Endothelial cell of umbilical vein (primary cell): ENCODE measurements around the gene SPPL3. TPM values are rescaled to one million over a fixed set of nuclear protein-coding genes. Genes with fewer than 3 reads are reported as not detected.

Experiments
- BruUV-seq: library from RNA; stranded (reverse); fragments of 400-500 nt; replicated peaks from 2 replicates; lab custom pipeline; 2021; lab: Mats Ljungman, UMichigan
- CTCF ChIA-PET: fragments of 300-600, 350-600 bp; sonication (Branson Sonifier 250); formaldehyde crosslinking; loops from one replicate; lab custom pipeline; 2021; ENCODE audit warnings: antibody characterized with exemption, inconsistent platforms; lab: Charles Lee
- POLR2A ChIA-PET: fragments of 300-600, 350-600 bp; sonication (Branson Sonifier 250); formaldehyde crosslinking; loops from one replicate; lab custom pipeline; 2021; ENCODE audit warnings: antibody characterized with exemption, inconsistent platforms; lab: Charles Lee
- DNase-seq: peaks from one replicate; pipeline ENCODE4 v3.0.0-alpha.2; 2011; ENCODE audit warnings: low read depth, low spot score
- FAIRE-seq: peaks from 2 replicates; lab custom pipeline; 2011; peaks lifted over from hg19 to GRCh38; lab: Jason Lieb, UNC
- H2AFZ ChIP-seq: 2 replicates; pipeline ENCODE4 v1.6.0; 2012; ENCODE audit warnings: low read depth, low read length, control low read depth, inconsistent platforms
- H3K27ac ChIP-seq: 2 replicates; pipeline ENCODE4 v1.5.1; 2011; ENCODE audit warnings: low read depth, mild to moderate bottlenecking, control low read depth, low read length, moderate library complexity; ENCODE audit not compliant: insufficient read depth
- H3K27me3 ChIP-seq, 2 experiments: 2 replicates each; pipeline versions ENCODE4 v1.6.0 to v1.6.1; 2011; ENCODE audit warnings: low read length in 2 of 2, mixed read lengths in 1 of 2; ENCODE audit not compliant: control insufficient read depth in 2 of 2, insufficient read depth in 2 of 2
- H3K36me3 ChIP-seq, 2 experiments: 2 replicates in 1 of 2; 3 replicates in 1 of 2; pipeline ENCODE4 v1.5.1; 2011; ENCODE audit warnings: low read length in 2 of 2, mild to moderate bottlenecking in 1 of 2, moderate library complexity in 1 of 2; ENCODE audit not compliant: control insufficient read depth in 2 of 2, insufficient read depth in 2 of 2; ENCODE audit errors: extremely low read depth in 1 of 2
- H3K4me1 ChIP-seq: 3 replicates; pipeline ENCODE4 v1.5.1; 2011; ENCODE audit warnings: mild to moderate bottlenecking, low read length; ENCODE audit not compliant: control insufficient read depth, insufficient read depth; ENCODE audit errors: extremely low read depth
- H3K4me2 ChIP-seq: 2 replicates; pipeline ENCODE4 v1.6.1; 2011; ENCODE audit warnings: low read length, control low read depth, mixed read lengths; ENCODE audit not compliant: insufficient read depth
- H3K4me3 ChIP-seq, 3 experiments: fragments of 200-600 bp in 1 of 3; sonication (generic), shearing (Covaris generic) in 1 of 3; replicated peaks in 1 of 3; 2 replicates each; pipeline ENCODE4 v1.5.1; 2011 to 2016; ENCODE audit warnings: control low read depth in 3 of 3, low read length in 3 of 3, mild to moderate bottlenecking in 2 of 3, inconsistent platforms in 1 of 3, low read depth in 1 of 3, moderate library complexity in 1 of 3; ENCODE audit not compliant: insufficient read depth in 1 of 3
- H3K79me2 ChIP-seq: 2 replicates; pipeline ENCODE4 v1.6.0; 2012; ENCODE audit warnings: low read length, inconsistent platforms; ENCODE audit not compliant: control insufficient read depth, insufficient read depth
- H3K9ac ChIP-seq: replicated peaks from 2 replicates; pipeline ENCODE3; 2011; ENCODE audit warnings: low read length, control low read depth; ENCODE audit not compliant: insufficient read depth; ENCODE audit errors: extremely low read depth
- H3K9me1 ChIP-seq: replicated peaks from 3 replicates; pipeline ENCODE4 v1.6.0; 2011; ENCODE audit warnings: mild to moderate bottlenecking, low read length; ENCODE audit not compliant: control insufficient read depth, insufficient read depth; ENCODE audit errors: extremely low read depth
- H3K9me3 ChIP-seq: replicated peaks from 2 replicates; pipeline ENCODE4 v1.5.1; 2012; ENCODE audit warnings: low read length, inconsistent platforms; ENCODE audit not compliant: control insufficient read depth, insufficient read depth
- H4K20me1 ChIP-seq: replicated peaks from 2 replicates; pipeline ENCODE3; 2011; ENCODE audit warnings: mild to moderate bottlenecking, low read length; ENCODE audit not compliant: control insufficient read depth, insufficient read depth; ENCODE audit errors: extremely low read depth
- EZH2 ChIP-seq: IDR thresholded peaks from 2 replicates; pipeline ENCODE4 v1.6.1; 2012; ENCODE audit warnings: borderline replicate concordance, low read depth, mild to moderate bottlenecking, moderate library complexity, low read length, inconsistent platforms; ENCODE audit not compliant: severe bottlenecking
- FOS ChIP-seq: IDR thresholded peaks from 2 replicates; pipeline ENCODE4 v1.6.1; 2011; ENCODE audit warnings: mild to moderate bottlenecking, low read length, moderate library complexity, borderline replicate concordance; ENCODE audit not compliant: insufficient read depth
- GATA2 ChIP-seq: IDR thresholded peaks from 2 replicates; pipeline ENCODE4 v1.7.0; 2011; ENCODE audit warnings: low read depth, mild to moderate bottlenecking, moderate library complexity, mixed read lengths, low read length; ENCODE audit not compliant: insufficient read length, insufficient read depth
- JUN ChIP-seq: IDR thresholded peaks from 2 replicates; pipeline ENCODE4 v1.6.1; 2011; ENCODE audit warnings: borderline replicate concordance, low read depth; ENCODE audit not compliant: insufficient read length, insufficient read depth
- MYC ChIP-seq: IDR thresholded peaks from one replicate; pipeline ENCODE4 v1.6.1; 2011; ENCODE audit warnings: mild to moderate bottlenecking, low read depth, low read length
- POLR2A ChIP-seq: IDR thresholded peaks from 2 replicates; pipeline ENCODE4 v1.6.1; 2012; ENCODE audit warnings: low read depth, mild to moderate bottlenecking, control low read depth, low read length
- POLR2AphosphoS5 ChIP-seq: IDR thresholded peaks from 2 replicates; pipeline ENCODE4 v1.6.1; 2012; ENCODE audit warnings: low read depth, mild to moderate bottlenecking, control low read depth, low read length, moderate library complexity; ENCODE audit not compliant: insufficient read depth
- dilution Hi-C: fragments of 300-500 bp; cut with MboI; formaldehyde crosslinking; loops from one replicate; pipeline ENCODE4 v1.15.0; 2019; ENCODE audit warnings: low sequenced_read_pairs; ENCODE audit not compliant: extremely low pct_ligation_motif_present
- intact Hi-C: fragments of 100-400 bp; cut with micrococcal nuclease; formaldehyde crosslinking; loops from one replicate; pipeline ENCODE4 v1.10.0; 2022
- polyA plus RNA-seq, 4 experiments: library from polyadenylated mRNA; depleted of rRNA in 3 of 4; stranded (reverse) in 3 of 4; unstranded in 1 of 4; fragments of >200 nt; gene quantifications; 2 replicates each; pipeline versions ENCODE4 v1.2.1 to v1.2.3, GENCODE V29; 2011 to 2012; ENCODE audit warnings: missing spikeins in 1 of 4
- total RNA-seq: library from RNA; stranded (reverse); gene quantifications from 2 replicates; pipeline ENCODE4 v1.2.3, GENCODE V29; 2021
- TF ChIP-seq, protein P1 (sequence below): IDR thresholded peaks from 2 replicates; pipeline ENCODE4 v1.6.1; 2011; ENCODE audit not compliant: insufficient read depth, insufficient read length
- TF ChIP-seq, protein P2 (sequence below), 2 donors: IDR thresholded peaks; 1 replicate in 1 of 2; 2 replicates in 1 of 2; pipeline ENCODE4 v1.5.1; 2011; ENCODE audit warnings: low read length in 2 of 2, mild to moderate bottlenecking in 2 of 2, moderate library complexity in 2 of 2, control low read depth in 1 of 2, inconsistent platforms in 1 of 2, low read depth in 1 of 2; ENCODE audit not compliant: insufficient read depth in 1 of 2; ENCODE audit errors: extremely low read depth in 1 of 2

SPPL3 gene
- total and polyA plus RNA-seq, 2 donors (not counting 3 experiments of a cell fraction or from before 2014, with no cell fraction given): 30.6 to 53.0 TPM

DNA sequence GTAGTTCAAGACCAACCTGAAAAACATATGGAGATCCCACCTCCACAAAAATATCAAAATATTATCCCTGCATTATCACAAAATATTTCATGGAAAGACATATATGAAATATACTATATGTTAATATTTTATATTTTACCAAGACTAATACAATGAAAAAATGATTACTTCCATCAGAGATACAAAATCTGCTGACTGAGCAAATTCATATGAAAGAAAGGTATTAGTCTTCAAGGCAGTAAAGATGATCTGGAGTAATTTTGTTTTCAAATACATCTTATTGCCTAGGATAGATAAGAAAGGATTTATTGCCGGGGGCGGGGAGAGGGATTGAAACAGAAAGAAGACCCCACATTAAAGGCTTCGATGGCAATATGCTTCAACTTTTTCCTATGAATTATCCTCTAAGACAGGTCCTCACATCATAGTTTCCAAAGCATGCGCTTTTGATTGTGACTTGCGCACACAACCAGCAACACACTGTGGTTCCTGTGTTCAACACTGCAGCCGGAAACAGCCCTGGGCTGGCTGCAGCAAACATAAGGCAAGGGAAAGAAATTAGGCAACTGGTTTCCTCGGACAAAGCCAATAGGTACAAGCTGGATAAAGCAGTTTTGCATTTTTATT, 83.2 kb downstream of the SPPL3 start:
- ChIA-PET CTCF (no interaction called here), POLR2A (no interaction called here)
- Histone ChIP-seq H3K27me3 (no peaks in the 10 kb centered on the region), H3K36me3 (no peaks in the 10 kb centered on the region), H3K9me1 (no peaks in the 10 kb centered on the region), H3K4me3 (no peak overlapping the region), H3K4me1 (no peaks in the 10 kb centered on the region), H3K4me2 (no peak overlapping the region), H2AFZ (no peak overlapping the region), H3K9ac (no peak overlapping the region), H3K27ac (no peak overlapping the region), H3K9me3 (no peaks in the 10 kb centered on the region), H3K79me2 (peaks cover 3% of the 10 kb centered on the region), H4K20me1 (peaks cover 11% of the 10 kb centered on the region)
- dilution Hi-C loops: no loop called here
- no peak for TF ChIP-seq MYC
- TF ChIP-seq EZH2: no peak
- TF ChIP-seq JUN: no peak
- TF ChIP-seq, protein P1, sequence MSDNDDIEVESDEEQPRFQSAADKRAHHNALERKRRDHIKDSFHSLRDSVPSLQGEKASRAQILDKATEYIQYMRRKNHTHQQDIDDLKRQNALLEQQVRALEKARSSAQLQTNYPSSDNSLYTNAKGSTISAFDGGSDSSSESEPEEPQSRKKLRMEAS: no peak
- TF ChIP-seq POLR2AphosphoS5: no peak
- no peak for TF ChIP-seq FOS
- TF ChIP-seq GATA2: no peak
- TF ChIP-seq, protein P2, sequence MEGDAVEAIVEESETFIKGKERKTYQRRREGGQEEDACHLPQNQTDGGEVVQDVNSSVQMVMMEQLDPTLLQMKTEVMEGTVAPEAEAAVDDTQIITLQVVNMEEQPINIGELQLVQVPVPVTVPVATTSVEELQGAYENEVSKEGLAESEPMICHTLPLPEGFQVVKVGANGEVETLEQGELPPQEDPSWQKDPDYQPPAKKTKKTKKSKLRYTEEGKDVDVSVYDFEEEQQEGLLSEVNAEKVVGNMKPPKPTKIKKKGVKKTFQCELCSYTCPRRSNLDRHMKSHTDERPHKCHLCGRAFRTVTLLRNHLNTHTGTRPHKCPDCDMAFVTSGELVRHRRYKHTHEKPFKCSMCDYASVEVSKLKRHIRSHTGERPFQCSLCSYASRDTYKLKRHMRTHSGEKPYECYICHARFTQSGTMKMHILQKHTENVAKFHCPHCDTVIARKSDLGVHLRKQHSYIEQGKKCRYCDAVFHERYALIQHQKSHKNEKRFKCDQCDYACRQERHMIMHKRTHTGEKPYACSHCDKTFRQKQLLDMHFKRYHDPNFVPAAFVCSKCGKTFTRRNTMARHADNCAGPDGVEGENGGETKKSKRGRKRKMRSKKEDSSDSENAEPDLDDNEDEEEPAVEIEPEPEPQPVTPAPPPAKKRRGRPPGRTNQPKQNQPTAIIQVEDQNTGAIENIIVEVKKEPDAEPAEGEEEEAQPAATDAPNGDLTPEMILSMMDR (IDR thresholded peaks at IDR 0.05; ENCODE audit: extremely low read depth in 1 of 2, insufficient read depth in 1 of 2, low read depth in 1 of 2, low read length in 2 of 2): no peak
- no peak for TF ChIP-seq POLR2A
- FAIRE-seq (no peak), DNase-seq (no peak)
- no TSS peak for BruUV-seq
- intact Hi-C loops: no loop called here
